ENCODE measurements around the gene CEP70. TPM values are rescaled to one million over a fixed set of nuclear protein-coding genes. Genes with fewer than 3 reads are reported as not detected.

CEP70 gene
- total RNA-seq, 1 experiment from 2014 or later = 32.6 TPM

GRCh38 chr3:138460536-138461205 is 133.4 kb downstream of the CEP70 start:
- Histone ChIP-seq H2BK12ac (ENCODE audit: insufficient read length, low read depth, low read length) (no peak overlapping the region), H2BK120ac (ENCODE audit: low read depth, low read length, poor library complexity, severe bottlenecking) (no peak overlapping the region), H3K27ac (ENCODE audit: insufficient read length, low read depth, low read length) (no peak overlapping the region), H4K91ac (ENCODE audit: insufficient read length, low read depth, low read length) (no peak overlapping the region), H3K18ac (ENCODE audit: insufficient read length, low read depth, low read length) (no peak overlapping the region), H4K20me1 (ENCODE audit: control insufficient read depth, insufficient read depth, insufficient read length) (no peaks in the 10 kb centered on the region), H3K23ac (ENCODE audit: insufficient read length, low read depth, low read length) (no peak overlapping the region), H3K9me3 (ENCODE audit: control insufficient read depth, low read depth, low read length) (no peaks in the 10 kb centered on the region), H2BK5ac (ENCODE audit: insufficient read length, low read length) (no peak overlapping the region), H3K79me2 (ENCODE audit: insufficient read depth, low read length) (no peaks in the 10 kb centered on the region), H2AFZ (ENCODE audit: low read length) (no peak overlapping the region), H3K56ac (ENCODE audit: insufficient read length, low read depth, low read length) (no peak overlapping the region), H2BK15ac (ENCODE audit: low read depth, low read length) (no peak overlapping the region), H3K4me1 (ENCODE audit: insufficient read depth, low read length) (no peaks in the 10 kb centered on the region), H3K4me2 (ENCODE audit: insufficient read depth, insufficient read length, low read length) (no peak overlapping the region), H3K27me3 (ENCODE audit: insufficient read depth, low read length) (no peaks in the 10 kb centered on the region), H4K5ac (ENCODE audit: insufficient read length, low read depth, low read length) (no peak overlapping the region), H3K14ac (ENCODE audit: insufficient read depth, low read length) (no peak overlapping the region; the same call in 1 of the 2 replicates), H3K23me2 (ENCODE audit: insufficient read length, low read depth, low read length, poor library complexity, severe bottlenecking) (no peaks in the 10 kb centered on the region), H2BK20ac (ENCODE audit: low read depth, low read length, poor library complexity, severe bottlenecking) (no peak overlapping the region), H3K9ac (ENCODE audit: extremely low read depth, insufficient read length, low read length) (no peak overlapping the region), H3K4ac (ENCODE audit: low read depth, low read length) (no peak overlapping the region), H4K8ac (replicated peaks; ENCODE audit: insufficient read length, low read depth, low read length) (no peak overlapping the region), H3K79me1 (ENCODE audit: insufficient read depth, low read depth, low read length, poor library complexity, severe bottlenecking) (no peaks in the 10 kb centered on the region), H2AK5ac (ENCODE audit: insufficient read length, low read length) (no peak overlapping the region), H3T11ph (ENCODE audit: low read length) (no peak overlapping the region)
- peaks cover 12 to 19% (median 15%) of the 10 kb centered on the region in 3 experiments; a peak in 5 of 7 replicates for H3K36me3 Mint-ChIP-seq (ENCODE audit: insufficient read depth in 1 of 3, low read depth in 3 of 3)
- no peaks in the 10 kb centered on the region for H3K27me3 Mint-ChIP-seq (ENCODE audit: low read depth)
- peaks cover 0 to 8% of the 10 kb centered on the region in 2 experiments; a peak in 2 of 5 replicates for H3K9me3 Mint-ChIP-seq
- TF ChIP-seq, protein P1, sequence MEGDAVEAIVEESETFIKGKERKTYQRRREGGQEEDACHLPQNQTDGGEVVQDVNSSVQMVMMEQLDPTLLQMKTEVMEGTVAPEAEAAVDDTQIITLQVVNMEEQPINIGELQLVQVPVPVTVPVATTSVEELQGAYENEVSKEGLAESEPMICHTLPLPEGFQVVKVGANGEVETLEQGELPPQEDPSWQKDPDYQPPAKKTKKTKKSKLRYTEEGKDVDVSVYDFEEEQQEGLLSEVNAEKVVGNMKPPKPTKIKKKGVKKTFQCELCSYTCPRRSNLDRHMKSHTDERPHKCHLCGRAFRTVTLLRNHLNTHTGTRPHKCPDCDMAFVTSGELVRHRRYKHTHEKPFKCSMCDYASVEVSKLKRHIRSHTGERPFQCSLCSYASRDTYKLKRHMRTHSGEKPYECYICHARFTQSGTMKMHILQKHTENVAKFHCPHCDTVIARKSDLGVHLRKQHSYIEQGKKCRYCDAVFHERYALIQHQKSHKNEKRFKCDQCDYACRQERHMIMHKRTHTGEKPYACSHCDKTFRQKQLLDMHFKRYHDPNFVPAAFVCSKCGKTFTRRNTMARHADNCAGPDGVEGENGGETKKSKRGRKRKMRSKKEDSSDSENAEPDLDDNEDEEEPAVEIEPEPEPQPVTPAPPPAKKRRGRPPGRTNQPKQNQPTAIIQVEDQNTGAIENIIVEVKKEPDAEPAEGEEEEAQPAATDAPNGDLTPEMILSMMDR (conservative IDR thresholded peaks at IDR 0.05) = no peak
- WGBS (ENCODE audit: extremely low coverage, insufficient read length, low lambda C conversion rate) = no CpG with 5 or more reads among the region's 8 CpGs
- DNase-seq = peak; percentile 16
- no peak overlapping the region for H3K4me3 Mint-ChIP-seq
- peaks cover 3 to 5% of the 10 kb centered on the region in 2 experiments; a peak in 2 of 4 replicates for H3K4me1 Mint-ChIP-seq
- H3K27ac Mint-ChIP-seq = peak overlapping the region in 2 of 3 experiments; percentile 39 to 84; a peak in 2 of 7 replicates

Measured in H9 (cell line).